ENCODE results near the gene C3orf49.

C3orf49 gene, protein sequence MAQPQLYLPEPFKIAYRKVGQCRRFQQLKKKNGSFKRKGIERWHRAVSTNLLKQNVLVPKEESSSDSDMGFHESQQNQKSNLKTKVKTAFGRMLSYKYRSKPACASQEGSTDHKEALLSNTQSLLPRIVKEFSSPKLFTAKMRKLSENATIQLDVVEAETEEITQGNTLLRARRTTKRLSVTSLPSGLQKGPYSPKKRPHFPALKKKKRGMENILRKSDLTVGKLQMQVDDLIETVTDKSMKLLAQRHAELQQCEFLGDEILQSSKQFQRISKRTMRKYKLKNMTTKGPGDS

DNA sequence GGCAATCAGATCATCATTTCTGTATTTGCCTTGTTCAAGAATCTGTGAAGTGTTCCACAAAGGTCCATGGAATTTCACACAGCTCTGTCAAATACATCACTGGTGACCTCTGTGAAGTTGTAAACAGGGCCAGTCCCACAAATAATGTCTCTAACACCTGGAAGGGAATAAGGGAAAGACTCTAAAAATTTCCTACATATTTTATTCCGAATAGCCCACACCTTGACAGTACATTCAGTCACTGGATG, at the start of gene C3orf49:
Gene C3orf49, plus strand, starts transcription at position 149 of the 248 bp plus-strand sequence. CDS start 173 bp downstream, outside the sequence.
- no peak for DNase-seq (ENCODE audit: low read depth in 2 of 2)

- no peak for DNase-seq (ENCODE audit: low read depth in 2 of 2)
Measured at GRCh38 chr3:63774781-63775180, 44.3 kb upstream of the C3orf49 start.

DNA sequence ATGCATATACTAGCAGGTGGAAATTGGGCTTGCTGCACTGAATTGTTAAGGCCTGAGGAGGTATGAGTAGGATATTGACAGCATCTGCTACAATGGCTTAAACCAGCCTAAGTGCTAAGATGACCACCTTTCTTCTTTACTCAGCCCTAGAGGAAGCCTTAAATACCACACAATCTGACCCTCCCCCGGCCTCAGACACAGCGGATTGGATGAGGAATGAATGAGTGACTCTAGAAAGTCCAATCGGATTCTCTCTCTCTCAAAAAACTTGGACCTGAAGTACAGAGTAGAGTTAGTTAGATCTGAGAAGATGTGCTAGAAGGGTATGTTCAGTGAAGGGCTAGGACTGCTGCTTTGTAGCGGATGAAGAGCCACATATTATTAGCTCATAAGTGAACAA, 39.9 kb upstream of the C3orf49 start:
- no peak for DNase-seq (ENCODE audit: low read depth in 2 of 2)

DNA sequence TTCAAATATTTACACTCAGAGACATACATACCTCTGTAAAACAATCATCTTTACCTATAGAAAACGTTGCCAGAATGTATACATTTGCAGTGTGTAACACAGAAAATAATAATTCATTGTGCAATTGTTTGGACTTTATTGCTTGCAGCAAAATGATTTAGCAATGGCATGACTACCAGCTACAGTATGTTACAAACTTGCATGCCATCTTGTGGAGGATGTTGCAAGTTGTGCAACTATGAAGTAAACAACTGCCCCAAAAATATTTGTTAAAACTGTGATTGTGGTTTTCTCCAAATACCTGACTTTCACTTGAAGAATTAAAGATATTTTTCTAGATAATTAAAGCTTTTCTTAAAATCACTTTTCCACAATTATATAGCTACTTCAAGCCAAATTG, 27.1 kb upstream of the C3orf49 start:
- no peak for DNase-seq (ENCODE audit: low read depth in 2 of 2)

DNA sequence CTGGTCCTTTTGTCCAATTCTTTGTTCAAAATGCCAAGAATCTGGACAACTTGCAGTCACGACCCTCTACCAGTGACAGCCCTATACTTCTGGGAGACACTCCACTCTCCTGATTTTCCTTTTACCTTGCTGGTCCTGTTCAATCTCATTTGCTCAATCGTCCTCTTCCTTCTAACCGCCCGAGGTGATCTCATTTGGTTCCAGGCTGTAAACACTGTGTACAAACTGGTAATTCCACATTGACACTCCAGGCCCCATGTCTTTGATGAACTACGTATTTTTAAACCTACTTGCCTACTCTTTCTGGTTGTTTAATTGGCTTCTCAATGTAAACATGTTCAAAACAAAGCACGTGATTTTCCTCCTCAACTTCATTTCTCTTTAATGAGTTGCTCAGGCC, 23.7 kb upstream of the C3orf49 start:
- DNase-seq (ENCODE audit: low read depth in 2 of 2), result no peak

DNA sequence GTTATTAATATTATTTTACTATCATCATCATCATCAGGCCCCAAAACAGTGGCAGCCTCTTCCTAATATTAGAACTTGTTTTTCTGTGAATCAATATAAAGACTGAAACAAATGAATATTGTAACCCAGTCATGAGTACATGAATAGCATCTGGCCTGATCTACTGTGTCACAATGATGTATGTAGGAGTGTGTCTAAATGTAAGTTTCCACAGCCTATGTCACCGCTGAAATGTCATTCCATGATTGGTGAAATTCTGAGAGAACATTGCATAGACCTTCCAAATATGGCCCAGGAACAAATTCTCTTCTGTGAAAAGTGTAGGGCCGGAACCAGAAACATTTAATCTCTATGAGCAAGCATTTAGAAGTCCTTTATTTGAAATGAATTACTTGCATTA, 20.6 kb upstream of the C3orf49 start:
- no peak for DNase-seq (ENCODE audit: low read depth in 2 of 2)

GRCh38 chr3:63798949-63799348, 20.1 kb upstream of the C3orf49 start:
- DNase-seq (ENCODE audit: low read depth in 2 of 2), result no peak

- no peak for DNase-seq (ENCODE audit: low read depth in 2 of 2)
Measured at GRCh38 chr3:63800097-63800496, 19.0 kb upstream of the C3orf49 start.

GRCh38 chr3:63803911-63804310, 15.2 kb upstream of the C3orf49 start:
- no peak for DNase-seq (ENCODE audit: low read depth in 2 of 2)

- DNase-seq (ENCODE audit: low read depth in 2 of 2), result no peak
Measured at GRCh38 chr3:63807961-63808565, 11.0 kb upstream of the C3orf49 start.

- DNase-seq (ENCODE audit: low read depth in 2 of 2), result no peak
Measured at GRCh38 chr3:63808633-63809032, 10.5 kb upstream of the C3orf49 start.

DNA sequence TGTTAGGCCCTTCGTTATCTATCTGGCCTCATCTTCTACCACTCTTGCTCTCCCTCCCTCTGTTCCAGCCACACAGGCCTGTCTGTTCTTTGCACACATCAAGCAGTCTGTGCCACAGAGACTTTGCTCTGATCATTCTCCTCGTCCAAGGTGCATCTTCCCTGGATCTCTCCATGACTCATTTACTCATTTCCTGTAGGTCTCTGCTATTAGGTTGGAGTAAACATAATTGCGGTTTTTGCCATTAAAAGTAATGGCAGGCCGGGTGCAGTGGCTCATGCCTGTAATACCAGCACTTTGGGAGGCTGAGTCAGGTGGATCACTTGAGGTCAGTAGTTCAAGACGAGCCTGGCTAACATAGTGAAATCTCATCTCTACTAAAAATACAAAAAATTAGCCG, 9.5 kb upstream of the C3orf49 start:
- DNase-seq (ENCODE audit: low read depth in 2 of 2), result no peak

- DNase-seq (ENCODE audit: low read depth in 2 of 2), result no peak
Measured at GRCh38 chr3:63814237-63814636, 4.9 kb upstream of the C3orf49 start.

- no peak for DNase-seq (ENCODE audit: low read depth in 2 of 2)
Measured at GRCh38 chr3:63817225-63817624, 1.9 kb upstream of the C3orf49 start.

- peak; percentile 16 to 51 for DNase-seq (ENCODE audit: low read depth in 2 of 2)
Measured at GRCh38 chr3:63818282-63819150, 583 bp upstream of the C3orf49 start.

DNA sequence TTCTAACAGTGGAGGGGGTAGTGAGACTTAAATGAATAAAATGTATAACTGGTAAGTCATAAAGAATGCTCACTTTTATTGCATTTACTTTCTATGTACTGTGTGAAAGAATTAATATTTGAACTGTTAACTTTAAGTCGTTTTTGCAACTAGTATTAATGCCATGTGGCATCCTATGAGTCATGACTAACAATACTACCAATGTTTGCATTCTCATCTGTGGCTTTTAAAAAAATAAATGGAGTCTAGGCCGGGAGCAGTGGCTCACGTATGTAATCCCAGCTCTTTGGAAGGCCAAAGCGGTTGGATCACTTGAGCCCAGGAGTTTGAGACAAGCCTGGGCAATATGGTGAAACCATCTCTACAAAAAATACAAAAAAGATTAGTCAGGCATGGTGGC, 5.2 kb downstream of the C3orf49 start:
- no peak for DNase-seq (ENCODE audit: low read depth in 2 of 2)

GRCh38 chr3:63830526-63830925, 11.4 kb downstream of the C3orf49 start:
- no peak for DNase-seq (ENCODE audit: low read depth in 2 of 2)

DNA sequence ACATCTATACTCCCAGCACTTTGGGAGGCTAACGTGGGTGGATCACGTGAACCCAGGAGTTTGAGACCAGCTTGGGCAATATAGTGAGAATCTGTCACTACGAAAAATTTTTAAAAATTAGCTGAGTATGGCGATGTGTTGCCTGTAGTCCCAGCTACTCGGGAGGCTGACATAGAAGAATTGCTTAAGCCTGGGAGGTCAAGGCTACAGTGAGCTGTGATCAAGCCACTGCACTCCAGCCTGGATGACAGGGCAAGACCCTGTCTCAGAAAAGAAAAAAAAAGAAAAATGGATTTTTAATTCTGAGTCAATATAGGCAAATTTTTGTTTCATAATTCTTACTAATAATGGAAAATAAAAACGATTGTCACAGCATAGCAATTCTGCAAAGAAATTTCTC, 13.3 kb downstream of the C3orf49 start:
- DNase-seq (ENCODE audit: low read depth in 2 of 2), result no peak

DNA sequence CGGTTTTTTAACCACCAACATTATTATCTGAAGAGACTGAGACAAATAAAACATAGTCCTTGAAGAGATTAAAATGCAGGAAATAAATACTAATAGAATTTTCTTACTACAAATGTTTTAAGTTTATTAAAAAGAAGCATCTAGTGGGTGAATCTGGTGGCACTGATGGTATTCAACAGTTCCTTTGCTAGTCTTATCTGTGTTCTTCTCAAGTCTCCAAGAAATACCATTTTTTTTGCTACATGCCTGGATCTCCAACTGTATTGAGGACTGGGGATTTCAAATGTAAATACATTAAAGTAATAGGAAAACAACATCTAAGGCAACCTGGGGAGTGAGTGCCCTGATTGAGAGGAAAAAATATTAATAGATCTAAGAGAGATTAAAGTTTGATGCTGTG, 22.6 kb downstream of the C3orf49 start:
- DNase-seq (ENCODE audit: low read depth in 2 of 2), result no peak

GRCh38 chr3:63842127-63842526, 23.0 kb downstream of the C3orf49 start:
- DNase-seq (ENCODE audit: low read depth in 2 of 2), result no peak

GRCh38 chr3:63845215-63845614, 26.1 kb downstream of the C3orf49 start:
- DNase-seq (ENCODE audit: low read depth in 2 of 2), result no peak

GRCh38 chr3:63847718-63848450, 28.8 kb downstream of the C3orf49 start:
- DNase-seq (ENCODE audit: low read depth in 2 of 2), result no peak
